ENCODE measurements around the gene IQCH.

DNA sequence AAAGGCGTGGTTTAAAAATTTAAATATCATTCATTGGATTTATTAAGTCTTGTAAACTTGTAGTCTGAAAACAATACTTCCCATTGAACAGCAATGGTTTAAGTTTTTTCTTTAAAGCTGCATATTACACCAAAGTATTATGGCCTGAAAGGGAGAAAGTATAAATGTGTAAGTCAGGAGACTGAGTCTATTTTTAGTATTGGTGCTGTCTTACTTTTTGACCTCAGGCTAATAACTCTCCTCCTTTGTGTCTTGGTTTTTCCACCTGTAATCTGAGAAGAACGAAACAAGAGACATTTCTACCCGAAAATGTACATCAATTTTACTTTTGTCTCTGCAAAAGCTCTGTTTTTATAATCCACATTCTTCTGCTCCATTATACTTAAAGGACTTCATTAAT is 273.9 kb downstream of the IQCH start:
- TF ChIP-seq GATA2 (IDR thresholded peaks at IDR 0.05; ENCODE audit: low read depth, low read length), result no peak
- TF ChIP-seq GATA3 (IDR thresholded peaks at IDR 0.05; ENCODE audit: low read depth, low read length), result no peak

Data from SH-SY5Y (cell line).